Smooth muscle cell (in vitro differentiated cells): Measurements from ENCODE around the gene PROM1. TPM values are rescaled to one million over a fixed set of nuclear protein-coding genes. Genes with fewer than 3 reads are reported as not detected.

ENCODE experiments used
- DNase-seq: peaks from one replicate; lab custom pipeline; 2025; ENCODE audit not compliant: unreplicated experiment; lab: John Stamatoyannopoulos, UW
- H2AFZ ChIP-seq: fragments of 200-600 bp; sonication (generic); 2 replicates; pipeline ENCODE4 v1.6.0; 2016; ENCODE audit warnings: antibody characterized with exemption, low read depth, mild to moderate bottlenecking
- H3F3A ChIP-seq: fragments of 200-600 bp; sonication (generic); 2 replicates; pipeline ENCODE4 v1.6.0; 2017; ENCODE audit warnings: antibody characterized with exemption, low read depth
- H3K27ac ChIP-seq: fragments of 200-600 bp; sonication (generic); 2 replicates; pipeline ENCODE4 v1.5.1; 2016; ENCODE audit warnings: low read depth, mild to moderate bottlenecking
- H3K27me3 ChIP-seq: fragments of 200-600 bp; sonication (generic); 2 replicates; pipeline ENCODE4 v1.6.1; 2016; ENCODE audit warnings: low read depth, mild to moderate bottlenecking
- H3K36me3 ChIP-seq: fragments of 200-600 bp; sonication (generic); 2 replicates; pipeline ENCODE4 v1.5.1; 2016; ENCODE audit warnings: low read depth
- H3K4me1 ChIP-seq: fragments of 200-600 bp; sonication (generic); 2 replicates; pipeline ENCODE4 v1.5.1; 2016; ENCODE audit warnings: low read depth
- H3K4me2 ChIP-seq: fragments of 200-600 bp; sonication (generic); 2 replicates; pipeline ENCODE4 v1.6.0; 2016; ENCODE audit warnings: mild to moderate bottlenecking
- H3K4me3 ChIP-seq: fragments of 200-600 bp; sonication (generic); 2 replicates; pipeline ENCODE4 v1.5.1; 2016; ENCODE audit warnings: mild to moderate bottlenecking
- H3K79me2 ChIP-seq: fragments of 200-600 bp; sonication (generic); 2 replicates; pipeline ENCODE4 v1.6.0; 2016; ENCODE audit warnings: low read depth, mild to moderate bottlenecking
- H3K9ac ChIP-seq: fragments of 200-600 bp; sonication (generic); 2 replicates; pipeline ENCODE4 v1.6.0; 2016; ENCODE audit warnings: low read depth
- H3K9me3 ChIP-seq: fragments of 200-600 bp; sonication (generic); replicated peaks from 2 replicates; pipeline ENCODE4 v1.5.1; 2016; ENCODE audit warnings: low read depth
- H4K20me1 ChIP-seq: fragments of 200-600 bp; sonication (generic); 2 replicates; pipeline ENCODE4 v1.6.0; 2016; ENCODE audit warnings: low read depth
- WGBS: methylation state at CpG from one replicate; pipeline ENCODE4 v1.1.7; 2016; ENCODE audit warnings: low lambda C conversion rate; 5-methylcytosine and 5-hydroxymethylcytosine counted together
- polyA plus RNA-seq: library from polyadenylated mRNA; unstranded; fragments of >200 nt; fragmentation: Nextera tagmentation; extraction: Ambion mirVana; gene quantifications from 2 replicates; pipeline ENCODE4 v1.2.1, GENCODE V29; 2016
- total RNA-seq: library from RNA; depleted of rRNA; stranded (reverse); fragments of >200 nt; gene quantifications from 2 replicates; pipeline ENCODE4 v1.2.3, GENCODE V29; 2014
- TF ChIP-seq, protein P1 (sequence below): fragments of 200-600 bp; sonication (generic); IDR thresholded peaks from 2 replicates; pipeline ENCODE4 v1.5.1; 2017; ENCODE audit warnings: borderline replicate concordance, mild to moderate bottlenecking, antibody characterized with exemption; ENCODE audit not compliant: insufficient read depth, poor library complexity, severe bottlenecking

The PROM1 gene
- total and polyA plus RNA-seq, 2 experiments from 2014 or later, result 0.56 to 1.7 TPM

DNA sequence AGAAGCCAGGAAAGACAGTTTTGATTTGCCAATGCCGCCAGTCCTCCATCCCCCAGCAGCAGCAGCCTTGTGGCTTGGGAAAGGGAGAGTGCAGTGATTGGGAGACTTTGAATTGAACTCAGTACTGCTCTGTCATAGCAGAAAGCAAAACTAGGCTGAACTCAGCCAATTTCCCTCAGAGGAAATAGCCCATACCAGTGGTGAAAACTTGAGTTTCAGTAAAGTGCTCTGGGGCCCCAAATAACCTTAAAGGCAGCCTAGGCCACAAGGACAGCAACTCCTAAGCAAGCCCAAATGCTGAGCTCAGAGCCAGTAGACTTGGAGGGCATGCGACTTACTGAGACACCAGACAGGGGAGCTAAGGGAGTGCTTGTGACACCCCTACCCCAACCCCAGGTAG lies 2.0 kb upstream of the PROM1 start:
- Histone ChIP-seq H3F3A (no peaks in the 10 kb centered on the region), H4K20me1 (no peaks in the 10 kb centered on the region), H3K4me3 (no peak overlapping the region), H3K27me3 (peaks cover 67% of the 10 kb centered on the region), H3K9me3 (no peaks in the 10 kb centered on the region), H3K36me3 (no peaks in the 10 kb centered on the region), H2AFZ (no peak overlapping the region), H3K4me1 (peaks cover 4% of the 10 kb centered on the region), H3K79me2 (no peaks in the 10 kb centered on the region), H3K27ac (no peak overlapping the region), H3K4me2 (no peak overlapping the region), H3K9ac (no peak overlapping the region)
- DNase-seq, result no peak
- TF ChIP-seq, protein P1, sequence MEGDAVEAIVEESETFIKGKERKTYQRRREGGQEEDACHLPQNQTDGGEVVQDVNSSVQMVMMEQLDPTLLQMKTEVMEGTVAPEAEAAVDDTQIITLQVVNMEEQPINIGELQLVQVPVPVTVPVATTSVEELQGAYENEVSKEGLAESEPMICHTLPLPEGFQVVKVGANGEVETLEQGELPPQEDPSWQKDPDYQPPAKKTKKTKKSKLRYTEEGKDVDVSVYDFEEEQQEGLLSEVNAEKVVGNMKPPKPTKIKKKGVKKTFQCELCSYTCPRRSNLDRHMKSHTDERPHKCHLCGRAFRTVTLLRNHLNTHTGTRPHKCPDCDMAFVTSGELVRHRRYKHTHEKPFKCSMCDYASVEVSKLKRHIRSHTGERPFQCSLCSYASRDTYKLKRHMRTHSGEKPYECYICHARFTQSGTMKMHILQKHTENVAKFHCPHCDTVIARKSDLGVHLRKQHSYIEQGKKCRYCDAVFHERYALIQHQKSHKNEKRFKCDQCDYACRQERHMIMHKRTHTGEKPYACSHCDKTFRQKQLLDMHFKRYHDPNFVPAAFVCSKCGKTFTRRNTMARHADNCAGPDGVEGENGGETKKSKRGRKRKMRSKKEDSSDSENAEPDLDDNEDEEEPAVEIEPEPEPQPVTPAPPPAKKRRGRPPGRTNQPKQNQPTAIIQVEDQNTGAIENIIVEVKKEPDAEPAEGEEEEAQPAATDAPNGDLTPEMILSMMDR, result no peak
- 75% methylated on average over 2 of the region's 2 CpGs for WGBS

DNA sequence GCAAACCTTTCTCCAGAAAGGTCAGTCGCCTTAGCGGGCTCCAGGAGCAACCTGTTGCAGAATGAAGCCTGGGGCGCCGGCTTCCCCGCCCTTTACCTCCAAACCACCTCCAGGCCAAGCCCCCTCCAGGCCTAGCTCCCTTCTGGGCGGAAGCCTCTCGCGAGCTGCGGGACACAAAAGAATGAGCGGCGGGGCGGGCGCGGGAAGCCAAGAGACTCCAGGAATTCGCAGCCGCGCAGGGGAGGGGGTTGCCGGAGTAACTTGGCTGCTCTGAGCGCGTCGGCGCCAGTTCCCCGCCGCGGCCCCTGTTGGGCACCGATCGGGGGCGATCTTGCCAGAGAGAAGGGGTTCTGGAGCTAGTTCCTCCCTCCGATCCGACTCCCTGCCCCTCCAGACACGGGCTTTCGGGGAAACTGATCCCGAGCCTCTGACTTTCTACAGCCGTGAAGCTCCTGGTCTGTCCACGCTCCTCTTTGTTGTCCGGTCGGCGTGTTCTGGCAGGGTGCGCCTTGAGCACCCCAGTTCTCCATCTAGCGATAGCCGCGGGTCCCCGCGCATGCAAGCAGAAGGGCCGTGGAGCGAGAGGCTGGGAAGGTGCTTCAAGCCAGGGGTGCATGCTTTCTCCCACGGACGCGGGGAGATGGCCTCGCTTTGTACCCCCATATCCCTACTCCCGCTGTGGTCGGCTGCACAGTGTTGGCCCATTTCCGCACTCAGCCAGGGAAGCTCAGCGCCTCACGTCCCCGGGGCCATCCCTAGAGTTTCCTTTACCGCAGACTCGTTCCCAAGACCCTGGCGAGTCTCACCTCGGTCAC lies 1.2 kb downstream of the PROM1 start:
- no peaks in the 10 kb centered on the region for H4K20me1 ChIP-seq
- H2AFZ ChIP-seq, result peak overlapping the region; percentile 68
- no peak overlapping the region for H3K9ac ChIP-seq
- DNase-seq, result no peak
- peaks cover 60% of the 10 kb centered on the region for H3K27me3 ChIP-seq
- no peaks in the 10 kb centered on the region for H3K9me3 ChIP-seq
- H3K36me3 ChIP-seq, result no peaks in the 10 kb centered on the region
- H3K4me2 ChIP-seq, result peak overlapping the region; percentile 88
- no peak overlapping the region for H3K27ac ChIP-seq
- WGBS, result 1% methylated on average over 60 of the region's 60 CpGs
- H3K4me3 ChIP-seq, result peak overlapping the region; percentile 52
- peaks cover 15% of the 10 kb centered on the region for H3F3A ChIP-seq
- H3K79me2 ChIP-seq, result no peaks in the 10 kb centered on the region
- peaks cover 17% of the 10 kb centered on the region for H3K4me1 ChIP-seq
- TF ChIP-seq, protein P1, result no peak

DNA sequence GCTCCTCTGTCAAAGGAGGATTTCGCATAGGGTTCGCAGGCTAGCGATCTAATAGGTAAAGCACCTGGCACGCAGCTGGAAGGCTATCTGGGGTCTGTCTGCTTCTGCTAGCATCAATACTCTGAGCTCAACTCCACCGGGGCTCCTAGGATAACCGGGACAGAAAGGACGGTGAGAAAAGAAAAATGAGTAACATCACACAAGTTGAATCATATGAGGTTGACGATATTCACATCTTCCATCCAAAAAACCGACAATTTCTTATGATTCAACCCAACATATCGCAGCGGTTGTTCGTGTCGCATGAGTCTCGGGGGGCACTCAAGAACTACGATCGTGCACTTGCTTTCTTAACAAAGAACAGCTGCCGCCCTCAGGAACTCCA lies 1.8 kb downstream of the PROM1 start:
- no peak overlapping the region for H3K27ac ChIP-seq

More for the DNA sequence above, 1.8 kb downstream of the PROM1 start:
- peak overlapping the region; percentile 88 for H3K4me2 ChIP-seq
- H2AFZ ChIP-seq, result peak overlapping the region; percentile 68
- H3K4me3 ChIP-seq, result peak overlapping the region; percentile 52
- no peak overlapping the region for H3K9ac ChIP-seq
- no peaks in the 10 kb centered on the region for H3K36me3 ChIP-seq
- peaks cover 17% of the 10 kb centered on the region for H3K4me1 ChIP-seq
- H3K27me3 ChIP-seq, result peaks cover 57% of the 10 kb centered on the region
- H4K20me1 ChIP-seq, result no peaks in the 10 kb centered on the region
- no peak for DNase-seq
- WGBS, result 15% methylated on average over 17 of the region's 17 CpGs
- no peaks in the 10 kb centered on the region for H3K9me3 ChIP-seq
- peaks cover 15% of the 10 kb centered on the region for H3F3A ChIP-seq
- TF ChIP-seq, protein P1, result no peak
- H3K79me2 ChIP-seq, result no peaks in the 10 kb centered on the region
